Cerebellar nuclear complex (tissue), 1 donor: ENCODE data around the gene LAMC2.
"Not testable (repeated sequence)": the region's sequence is repeated elsewhere in the genome, so short reads cannot be mapped to it uniquely, and the experiment has no call there.

Source experiments
- DNase-seq, 2 experiments: peaks; one replicate each; lab custom pipeline; 2025; lab: John Stamatoyannopoulos, UW

Gene LAMC2

DNA sequence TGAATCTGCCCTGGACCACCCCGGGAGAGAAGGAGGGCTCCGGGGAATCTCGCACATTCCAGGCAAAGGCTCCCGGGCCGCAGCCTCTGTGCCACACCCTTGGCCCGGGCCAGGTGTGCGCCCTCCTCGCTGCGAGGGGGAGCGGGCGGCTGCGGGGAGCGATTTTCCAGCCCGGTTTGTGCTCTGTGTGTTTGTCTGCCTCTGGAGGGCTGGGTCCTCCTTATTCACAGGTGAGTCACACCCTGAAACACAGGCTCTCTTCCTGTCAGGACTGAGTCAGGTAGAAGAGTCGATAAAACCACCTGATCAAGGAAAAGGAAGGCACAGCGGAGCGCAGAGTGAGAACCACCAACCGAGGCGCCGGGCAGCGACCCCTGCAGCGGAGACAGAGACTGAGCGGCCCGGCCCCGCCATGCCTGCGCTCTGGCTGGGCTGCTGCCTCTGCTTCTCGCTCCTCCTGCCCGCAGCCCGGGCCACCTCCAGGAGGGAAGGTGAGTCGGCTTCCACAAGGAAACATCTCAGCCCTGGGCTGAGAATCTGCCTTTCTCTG is at the start of gene LAMC2:
Gene LAMC2 (plus strand): TSS at position 324 of the 550 bp plus-strand sequence. CDS start 89 bp downstream, at position 413.
- no peak for DNase-seq

DNA sequence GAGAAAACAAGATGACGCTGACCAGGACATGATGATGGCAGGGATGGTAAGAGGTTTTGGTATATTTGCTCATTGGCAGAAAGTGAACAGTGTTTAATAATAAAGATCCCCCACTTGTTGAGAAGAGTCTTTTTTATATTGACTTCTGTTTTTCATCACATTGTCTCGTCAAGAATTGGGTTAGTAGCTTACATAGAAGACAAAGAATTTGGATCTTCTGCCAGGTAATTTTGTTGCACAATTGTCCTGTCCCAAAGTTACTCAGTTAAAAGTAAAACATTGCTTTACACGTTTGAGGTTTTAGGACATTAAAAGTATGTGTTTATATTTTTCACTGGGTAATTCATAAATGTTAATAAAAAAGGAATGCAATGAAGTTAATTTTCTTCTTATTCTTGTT is 48.3 kb upstream of the LAMC2 start:
- no peak for DNase-seq

DNA sequence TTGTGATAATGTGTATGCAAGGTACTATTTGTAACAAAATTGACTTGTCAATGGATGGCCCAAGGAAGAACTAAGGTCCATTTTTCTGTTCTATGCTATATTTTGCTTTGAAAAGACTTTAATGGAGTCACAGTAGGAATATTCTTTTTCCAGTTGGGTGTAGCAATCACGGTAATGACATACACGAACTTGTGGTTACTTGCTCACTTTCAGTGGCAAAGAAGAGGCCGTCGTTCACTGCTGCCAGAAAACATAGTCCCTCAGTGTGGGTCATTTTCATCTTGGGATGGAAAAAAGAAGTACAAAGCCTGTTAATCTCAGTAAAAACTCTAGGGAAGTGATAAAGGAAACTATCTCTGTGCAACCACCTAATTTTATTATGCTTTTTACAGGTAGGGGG is 47.8 kb upstream of the LAMC2 start:
- DNase-seq, result no peak

DNA sequence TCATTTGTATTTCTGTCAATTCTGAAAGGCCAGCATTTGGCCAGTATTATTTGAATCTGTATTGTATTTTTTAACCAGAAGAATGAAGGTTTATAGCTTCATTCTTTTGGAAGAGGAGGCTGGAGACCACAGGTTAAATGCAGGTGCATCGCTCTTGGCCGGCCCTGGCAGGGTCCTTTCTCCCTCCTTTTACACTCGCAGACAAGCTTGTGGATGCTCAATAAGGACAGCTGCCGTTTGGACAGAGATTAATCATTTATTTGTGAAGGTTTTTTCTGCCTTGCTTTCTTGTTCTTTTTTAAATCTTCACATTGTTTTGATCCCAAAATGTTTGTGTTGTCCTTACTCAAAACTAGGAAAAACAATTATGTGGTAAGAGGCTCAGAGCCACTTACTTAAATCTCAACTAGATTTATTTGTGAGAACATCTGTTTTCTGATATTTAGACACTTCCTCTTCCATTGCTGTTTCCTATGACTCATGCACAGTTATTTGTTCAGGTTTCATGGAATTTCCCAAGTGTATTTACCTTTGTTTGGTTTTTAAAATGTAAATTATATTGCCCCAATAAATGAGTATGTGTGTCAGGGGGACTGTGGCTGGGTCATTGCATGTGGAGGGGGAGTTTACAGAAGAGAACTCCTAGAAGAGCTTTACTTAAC is 46.7 kb upstream of the LAMC2 start:
- no peak for DNase-seq

DNA sequence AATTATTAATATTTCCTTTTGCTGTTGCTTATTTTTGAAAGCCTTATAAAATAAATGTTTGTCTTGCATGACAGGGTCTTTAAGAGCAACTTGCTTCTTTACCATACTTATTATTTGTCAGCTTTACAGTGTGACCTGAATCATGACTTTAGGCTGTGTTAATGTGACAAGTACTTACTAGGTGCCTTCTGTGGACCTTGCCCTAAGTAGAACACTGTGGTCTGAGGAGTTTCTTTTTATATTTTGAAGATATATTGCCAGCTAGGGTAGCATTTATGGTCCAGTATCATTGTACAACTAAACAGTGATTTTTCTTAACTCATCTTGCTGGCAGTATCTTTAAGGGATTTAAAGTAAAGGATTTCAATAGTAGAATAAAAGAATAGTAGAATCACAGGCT is 45.4 kb upstream of the LAMC2 start:
- DNase-seq, result no peak

DNA sequence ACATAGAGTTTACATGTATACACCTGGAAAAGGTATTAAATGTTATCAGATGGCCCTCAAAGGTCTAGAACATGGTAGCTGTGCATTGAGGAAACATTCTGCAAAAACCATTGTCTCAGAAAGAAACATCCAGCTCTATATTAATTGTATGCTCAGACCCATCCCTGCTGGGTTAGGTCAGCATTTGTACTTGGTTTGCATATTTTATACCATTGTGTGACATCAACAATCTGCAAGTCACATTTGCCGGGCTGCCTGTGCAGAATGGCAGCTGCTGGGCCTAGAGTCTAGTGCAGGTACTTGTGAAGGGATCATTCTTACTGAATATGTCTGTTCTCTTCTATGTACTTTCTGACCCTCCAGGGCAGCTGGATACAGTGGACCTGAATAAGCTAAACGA is 43.9 kb upstream of the LAMC2 start:
- no peak for DNase-seq

DNA sequence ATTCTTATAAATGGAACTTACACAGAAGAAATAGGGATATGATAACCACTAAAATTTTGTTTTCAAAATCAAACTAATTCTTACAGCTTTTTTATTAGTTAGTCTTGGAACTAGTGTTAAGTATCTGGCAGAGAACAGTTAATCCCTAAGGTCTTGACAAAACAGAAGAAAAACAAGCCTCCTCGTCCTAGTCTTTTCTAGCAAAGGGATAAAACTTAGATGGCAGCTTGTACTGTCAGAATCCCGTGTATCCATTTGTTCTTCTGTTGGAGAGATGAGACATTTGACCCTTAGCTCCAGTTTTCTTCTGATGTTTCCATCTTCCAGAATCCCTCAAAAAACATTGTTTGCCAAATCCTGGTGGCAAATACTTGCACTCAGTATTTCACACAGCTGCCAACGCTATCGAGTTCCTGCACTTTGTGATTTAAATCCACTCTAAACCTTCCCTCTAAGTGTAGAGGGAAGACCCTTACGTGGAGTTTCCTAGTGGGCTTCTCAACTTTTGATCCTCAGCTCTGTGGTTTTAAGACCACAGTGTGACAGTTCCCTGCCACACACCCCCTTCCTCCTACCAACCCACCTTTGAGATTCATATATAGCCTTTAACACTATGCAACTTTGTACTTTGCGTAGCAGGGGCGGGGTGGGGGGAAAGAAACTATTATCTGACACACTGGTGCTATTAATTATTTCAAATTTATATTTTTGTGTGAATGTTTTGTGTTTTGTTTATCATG is 42.3 kb upstream of the LAMC2 start:
- DNase-seq, result no peak

DNA sequence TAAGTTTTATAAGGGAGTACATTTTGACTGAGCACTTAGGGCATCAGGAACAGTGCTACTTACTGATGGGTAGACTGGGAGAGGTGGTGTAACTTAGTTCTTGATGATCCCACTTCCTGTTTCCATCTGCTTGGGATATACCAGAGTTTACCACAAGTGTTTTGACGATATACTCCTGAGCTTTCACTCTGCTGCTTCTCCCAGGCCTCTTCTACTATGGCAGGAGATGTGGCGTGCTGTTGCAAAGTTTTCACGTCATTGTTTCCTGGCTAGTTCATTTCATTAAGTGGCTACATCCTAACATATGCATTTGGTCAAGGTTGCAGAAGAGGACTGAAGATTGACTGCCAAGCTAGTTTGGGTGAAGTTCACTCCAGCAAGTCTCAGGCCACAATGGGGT is 41.3 kb upstream of the LAMC2 start:
- no peak for DNase-seq

DNA sequence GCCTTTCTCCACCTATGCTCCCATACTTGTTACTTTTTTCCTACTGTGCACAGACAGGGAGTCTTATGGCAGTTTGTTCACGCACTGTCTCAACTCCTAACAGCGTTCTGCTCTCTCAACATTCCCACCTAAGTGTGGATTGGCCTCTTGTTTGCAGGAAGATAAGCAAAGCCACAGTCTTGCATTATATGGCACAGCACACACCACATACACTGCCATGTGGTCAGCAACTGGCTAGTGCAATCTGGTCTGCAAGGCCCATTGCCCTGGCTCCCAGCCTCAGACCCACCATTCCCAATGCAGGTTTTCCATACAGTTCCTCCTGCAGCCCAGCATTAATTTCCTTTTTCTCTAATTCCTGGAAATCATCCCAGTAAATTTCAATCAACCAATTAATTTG is 38.3 kb upstream of the LAMC2 start:
- no peak for DNase-seq

DNA sequence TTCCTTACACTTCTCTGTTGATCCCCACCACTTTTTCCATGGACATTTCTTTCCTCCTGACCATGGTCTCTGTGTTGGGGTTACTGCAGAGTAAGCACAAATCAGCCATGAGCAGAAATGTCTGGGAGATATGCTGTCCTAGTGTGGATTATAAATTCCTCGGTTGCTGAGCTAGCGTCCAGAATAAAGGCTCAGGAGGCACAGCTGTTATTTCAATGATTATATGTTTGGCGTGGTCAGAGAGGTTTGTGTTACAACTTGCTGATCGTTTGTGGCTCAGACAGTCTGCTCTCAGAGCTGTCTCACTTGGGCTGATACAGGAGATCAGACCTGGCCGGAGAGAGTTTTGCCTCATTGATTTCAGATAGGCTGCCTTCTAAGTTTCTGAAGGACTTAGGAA is 37.5 kb upstream of the LAMC2 start:
- no peak for DNase-seq

DNA sequence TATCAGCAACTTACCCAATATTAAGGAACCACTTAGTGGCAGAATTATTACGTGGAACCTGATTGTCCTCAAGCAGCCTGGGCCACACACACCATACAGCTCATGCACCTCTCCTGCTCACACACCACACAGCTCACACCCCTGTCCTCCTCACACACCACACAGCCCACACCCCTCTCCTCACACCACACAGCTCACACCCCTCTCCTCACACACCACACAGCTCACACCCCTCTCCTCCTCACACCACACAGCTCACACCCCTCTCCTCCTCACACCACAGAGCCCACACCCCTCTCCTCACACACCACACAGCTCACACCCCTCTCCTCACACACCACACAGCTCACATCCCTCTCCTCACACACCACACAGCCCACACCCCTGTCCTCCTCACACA is 36.8 kb upstream of the LAMC2 start:
- DNase-seq, result no peak

DNA sequence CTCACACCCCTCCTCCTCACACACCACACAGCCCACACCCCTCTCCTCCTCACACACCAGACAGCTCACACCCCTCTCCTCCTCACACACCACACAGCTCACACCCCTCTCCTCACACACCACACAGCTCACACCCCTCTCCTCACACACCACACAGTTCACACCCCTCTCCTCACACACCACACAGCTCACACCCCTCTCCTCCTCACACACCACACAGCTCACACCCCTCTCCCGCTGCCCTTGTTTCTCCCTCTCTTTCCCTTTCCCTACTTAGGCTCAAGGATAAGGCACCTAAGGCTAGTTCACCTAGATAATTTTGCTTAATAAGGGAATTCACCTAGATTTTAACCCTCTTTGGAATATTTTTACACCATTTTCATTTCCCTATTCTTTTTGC is 36.0 kb upstream of the LAMC2 start:
- DNase-seq, result not testable (repeated sequence)

DNA sequence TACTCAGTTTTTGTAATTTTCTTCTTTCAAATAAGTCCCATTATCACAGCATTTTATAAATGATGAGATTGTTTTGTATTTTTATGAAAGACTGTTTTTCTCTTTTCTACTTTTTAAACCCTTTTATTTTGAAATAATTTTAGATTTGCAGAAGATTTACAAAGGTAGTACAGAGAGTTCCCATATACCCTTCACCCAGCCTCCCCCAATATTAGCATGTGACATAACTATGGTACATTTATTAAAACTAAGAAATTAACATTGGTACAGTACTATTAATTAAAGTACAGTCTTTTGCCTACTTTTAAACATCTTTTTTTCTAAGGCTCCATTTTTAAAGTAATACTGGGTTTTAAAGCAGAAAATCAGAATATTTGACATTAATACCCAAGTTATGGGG is 35.6 kb upstream of the LAMC2 start:
- no peak for DNase-seq

DNA sequence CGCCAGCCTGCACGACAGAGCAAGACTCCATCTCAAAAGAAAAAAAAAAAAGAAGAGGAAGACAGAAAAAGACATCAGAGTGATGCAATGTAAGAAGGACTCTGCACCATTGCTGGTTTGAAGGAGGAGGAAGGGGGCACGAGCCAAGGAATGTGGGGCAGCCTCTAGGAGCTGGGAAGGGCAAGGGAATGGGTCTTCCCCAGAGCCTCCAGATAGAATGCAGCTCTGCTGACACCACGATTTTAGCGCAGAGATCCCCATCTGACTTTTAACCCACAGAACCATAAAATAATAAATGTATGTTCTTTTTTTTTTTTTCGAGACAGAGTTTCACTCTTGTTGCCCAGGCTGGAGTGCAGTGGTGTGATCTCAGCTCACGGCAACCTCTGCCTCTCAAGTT is 33.9 kb upstream of the LAMC2 start:
- no peak for DNase-seq

DNA sequence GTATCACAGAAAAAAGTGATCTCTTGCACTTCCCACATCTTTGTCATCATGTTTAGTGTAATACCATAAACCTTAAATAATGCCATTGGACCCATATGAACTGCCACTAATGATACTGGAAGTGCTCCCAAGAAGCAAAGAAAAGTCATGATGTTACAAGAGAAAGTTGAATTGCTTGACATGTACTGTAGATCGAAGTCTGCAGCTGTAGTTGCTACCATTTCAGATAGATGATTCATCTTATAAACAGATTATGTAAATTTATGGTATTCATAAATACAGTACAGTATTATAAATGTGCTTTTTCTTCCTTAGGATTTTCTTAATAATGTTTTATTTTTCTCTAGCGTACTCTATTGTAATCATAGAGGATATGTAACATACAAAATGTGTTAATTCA is 30.1 kb upstream of the LAMC2 start:
- DNase-seq, result no peak

DNA sequence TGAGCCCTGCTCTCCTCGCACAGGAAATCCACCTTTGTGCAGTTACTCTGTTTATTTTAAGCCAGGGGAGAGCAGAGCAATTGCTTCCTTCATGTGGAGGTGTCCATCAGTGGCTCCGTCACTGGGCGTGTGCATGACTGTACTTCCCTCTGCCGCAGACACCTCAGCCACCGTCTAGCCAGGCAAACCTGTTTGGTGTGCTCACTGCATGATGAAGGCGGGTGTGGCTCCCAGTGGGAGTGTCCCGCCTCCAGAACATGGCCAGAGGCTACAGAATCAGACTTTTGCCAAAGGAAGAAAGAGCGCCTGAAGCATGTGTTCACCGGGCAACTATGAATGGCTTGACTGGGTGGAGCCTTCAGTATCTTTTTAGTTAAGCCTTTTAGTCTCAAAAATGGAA is 26.1 kb upstream of the LAMC2 start:
- DNase-seq, result no peak

DNA sequence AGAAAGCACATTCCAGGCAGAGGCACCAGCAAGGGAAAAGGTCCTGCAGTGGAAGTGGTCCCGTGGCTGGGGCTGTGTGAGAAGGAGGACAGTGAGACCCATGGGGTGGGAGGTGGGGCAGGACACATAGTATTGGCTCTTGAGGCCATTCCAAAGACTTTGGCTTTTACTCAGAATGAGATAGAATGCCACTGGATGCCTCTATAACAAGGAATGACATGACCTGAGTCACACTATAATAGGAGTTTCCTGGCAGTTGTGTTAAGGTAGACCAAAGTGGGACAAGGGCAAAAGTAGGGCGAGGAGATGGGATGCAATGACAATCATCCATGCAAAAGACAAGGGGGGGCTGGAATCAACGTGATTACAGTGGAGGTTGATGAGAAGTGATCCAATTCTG is 24.7 kb upstream of the LAMC2 start:
- DNase-seq, result no peak

DNA sequence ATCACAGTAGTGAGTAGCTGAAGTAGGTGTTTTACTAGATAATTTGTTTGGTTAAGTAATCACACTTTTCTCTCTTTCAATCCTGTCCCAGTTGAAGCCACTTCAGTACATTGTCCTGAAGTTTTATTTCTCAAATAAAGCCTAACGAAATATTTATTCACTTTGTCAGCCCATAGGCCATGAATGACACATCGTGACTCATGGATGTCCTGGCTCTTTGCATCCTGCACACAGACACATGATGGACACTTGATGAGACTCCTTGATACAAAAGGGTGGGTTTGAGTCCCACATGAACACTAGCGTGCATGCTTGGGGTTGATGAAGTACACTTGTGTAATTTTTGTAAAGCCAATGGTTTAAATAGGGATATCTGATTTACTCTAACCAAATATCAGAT is 22.7 kb upstream of the LAMC2 start:
- DNase-seq, result no peak

DNA sequence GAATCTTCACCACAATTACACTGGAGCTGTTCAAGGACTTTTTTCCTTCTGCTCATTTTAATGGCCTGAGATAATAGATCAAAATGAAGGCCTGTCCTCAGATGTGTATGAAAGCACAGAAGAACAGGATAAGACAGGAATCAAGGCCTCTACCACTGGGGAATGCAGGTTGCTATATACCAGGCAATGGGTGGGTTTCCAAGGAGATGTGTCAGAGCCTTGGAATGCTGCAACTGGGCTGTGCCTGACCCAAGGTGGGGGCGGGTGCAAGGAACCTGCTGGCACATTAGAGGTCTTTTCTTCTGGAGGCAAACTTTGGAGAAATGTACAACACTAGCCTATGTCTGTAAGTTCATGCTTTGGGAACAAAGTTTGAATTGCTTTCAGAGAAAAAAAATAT is 21.7 kb upstream of the LAMC2 start:
- no peak for DNase-seq

DNA sequence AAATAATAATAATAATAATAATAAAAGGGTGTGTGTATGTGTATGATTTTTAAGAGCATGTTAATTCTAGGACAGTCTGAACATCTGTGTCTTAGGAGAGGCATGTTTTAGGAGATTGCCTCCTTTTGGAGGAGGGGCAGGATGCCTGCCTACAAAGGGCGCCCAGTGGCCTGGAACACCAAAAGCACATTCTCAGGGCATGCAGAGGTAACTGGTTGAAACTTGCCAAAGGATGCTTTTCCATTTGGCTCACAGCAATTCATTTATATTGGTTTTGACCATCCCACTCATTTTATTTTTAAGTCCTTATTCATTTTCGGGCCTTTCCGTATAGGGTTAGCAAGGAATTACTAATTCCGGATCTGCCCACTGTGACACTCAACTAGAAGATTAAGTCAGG is 21.1 kb upstream of the LAMC2 start:
- no peak for DNase-seq

DNA sequence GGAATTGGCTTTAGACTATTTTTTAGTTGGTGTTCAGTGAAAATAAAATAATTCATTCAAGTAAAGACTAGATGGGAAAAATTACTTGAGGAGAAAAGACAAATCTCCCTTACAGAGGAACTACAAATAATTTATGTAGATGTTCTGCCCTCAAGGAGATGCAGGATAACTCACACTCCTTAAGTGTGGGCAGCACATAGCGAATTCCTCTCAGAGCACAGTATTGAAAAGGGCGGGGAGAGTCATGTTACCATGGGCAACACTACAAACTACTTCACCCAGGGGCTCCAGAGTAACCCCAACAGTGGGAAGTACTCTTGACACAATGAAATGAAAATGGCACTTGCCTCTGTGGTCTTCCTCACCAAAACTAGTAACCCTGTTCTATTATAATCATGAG is 20.6 kb upstream of the LAMC2 start:
- no peak for DNase-seq

DNA sequence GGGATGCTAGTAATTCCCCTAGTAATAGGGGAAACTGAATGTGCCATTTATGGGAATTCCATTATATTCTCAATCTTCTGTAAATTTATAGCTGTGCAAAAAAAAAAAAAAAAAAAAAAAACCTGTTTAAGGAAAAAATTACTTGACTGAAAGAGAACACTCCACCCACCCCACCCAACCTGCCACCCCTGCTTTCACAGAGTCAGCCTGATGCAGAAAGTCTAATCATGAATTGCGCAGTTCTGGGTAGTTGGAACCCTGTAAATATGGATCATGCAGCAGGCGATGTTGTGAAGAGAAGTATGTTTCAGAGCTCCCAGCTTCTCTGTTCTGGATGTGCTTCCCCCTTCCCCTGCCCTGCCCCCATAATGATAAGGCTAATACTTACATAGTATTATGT is 19.6 kb upstream of the LAMC2 start:
- no peak for DNase-seq

DNA sequence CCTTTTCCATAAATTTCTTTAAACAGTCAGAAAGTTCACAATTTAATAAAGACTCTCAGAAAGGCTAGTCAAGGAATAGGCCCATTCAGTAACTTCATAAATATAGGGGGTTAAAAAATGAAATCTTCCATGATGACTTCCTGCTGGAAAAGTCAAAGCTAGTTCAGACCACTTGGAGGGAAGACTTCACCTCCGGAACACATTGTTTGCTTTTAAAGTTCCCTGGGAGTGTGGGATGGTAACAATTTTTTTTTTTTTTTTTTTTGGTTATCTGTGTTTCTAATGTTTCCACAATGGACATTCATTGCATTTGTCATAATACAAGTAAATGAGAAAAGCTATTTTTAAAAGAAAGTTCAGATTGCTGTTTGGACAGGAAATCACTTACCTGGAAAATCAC is 18.4 kb upstream of the LAMC2 start:
- no peak for DNase-seq

DNA sequence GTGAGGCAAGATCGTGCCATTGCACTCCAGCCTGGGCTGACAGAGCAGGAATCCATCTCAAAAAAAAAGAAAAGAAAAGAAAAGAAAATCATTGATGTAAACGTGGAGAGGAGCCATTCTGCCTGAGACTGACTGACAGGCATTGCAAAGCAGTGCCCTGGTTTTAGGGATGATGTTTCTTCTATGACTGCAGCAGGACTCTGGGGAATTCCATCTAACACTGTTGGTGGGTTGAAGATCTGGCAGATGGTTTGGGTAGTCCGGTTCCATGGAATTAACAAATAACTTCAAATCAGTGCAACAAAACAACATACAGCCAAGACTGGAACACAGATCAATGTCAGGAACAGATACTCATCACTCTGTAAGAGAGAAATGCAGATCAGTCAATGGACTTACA is 17.8 kb upstream of the LAMC2 start:
- no peak for DNase-seq
